Panc1 (cell line): Measurements from ENCODE around the gene TP63.
"Not testable (repeated sequence)": the region's sequence is repeated elsewhere in the genome, so short reads cannot be mapped to it uniquely, and the experiment has no call there.

Experiments
- POLR2AphosphoS5 ChIP-seq: IDR thresholded peaks from 2 replicates; pipeline ENCODE4 v1.6.1; 2012; ENCODE audit warnings: mild to moderate bottlenecking, low read depth, low read length, moderate library complexity
- REST ChIP-seq, 2 experiments: IDR thresholded peaks; 2 replicates each; pipeline ENCODE4 v1.6.1; 2011 to 2012; ENCODE audit warnings: low read depth in 2 of 2, control low read depth in 1 of 2, low read length in 1 of 2, mild to moderate bottlenecking in 1 of 2, moderate library complexity in 1 of 2; ENCODE audit not compliant: insufficient read depth in 1 of 2
- SIN3A ChIP-seq: IDR thresholded peaks from 2 replicates; pipeline ENCODE4 v1.6.1; 2012; ENCODE audit warnings: low read depth, mild to moderate bottlenecking, low read length, moderate library complexity, borderline replicate concordance; ENCODE audit not compliant: insufficient read depth
- TF ChIP-seq, protein P1 (sequence below): fragments of 450-650 bp; IDR thresholded peaks from 2 replicates; pipeline ENCODE4 v1.5.1; 2017; ENCODE audit warnings: mild to moderate bottlenecking

GRCh38 chr3:189750972-189751371 is 119.8 kb downstream of the TP63 start:
- TF ChIP-seq, protein P1, sequence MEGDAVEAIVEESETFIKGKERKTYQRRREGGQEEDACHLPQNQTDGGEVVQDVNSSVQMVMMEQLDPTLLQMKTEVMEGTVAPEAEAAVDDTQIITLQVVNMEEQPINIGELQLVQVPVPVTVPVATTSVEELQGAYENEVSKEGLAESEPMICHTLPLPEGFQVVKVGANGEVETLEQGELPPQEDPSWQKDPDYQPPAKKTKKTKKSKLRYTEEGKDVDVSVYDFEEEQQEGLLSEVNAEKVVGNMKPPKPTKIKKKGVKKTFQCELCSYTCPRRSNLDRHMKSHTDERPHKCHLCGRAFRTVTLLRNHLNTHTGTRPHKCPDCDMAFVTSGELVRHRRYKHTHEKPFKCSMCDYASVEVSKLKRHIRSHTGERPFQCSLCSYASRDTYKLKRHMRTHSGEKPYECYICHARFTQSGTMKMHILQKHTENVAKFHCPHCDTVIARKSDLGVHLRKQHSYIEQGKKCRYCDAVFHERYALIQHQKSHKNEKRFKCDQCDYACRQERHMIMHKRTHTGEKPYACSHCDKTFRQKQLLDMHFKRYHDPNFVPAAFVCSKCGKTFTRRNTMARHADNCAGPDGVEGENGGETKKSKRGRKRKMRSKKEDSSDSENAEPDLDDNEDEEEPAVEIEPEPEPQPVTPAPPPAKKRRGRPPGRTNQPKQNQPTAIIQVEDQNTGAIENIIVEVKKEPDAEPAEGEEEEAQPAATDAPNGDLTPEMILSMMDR, result not testable (repeated sequence)
- TF ChIP-seq POLR2AphosphoS5; SIN3A; REST (IDR thresholded peaks at IDR 0.05; ENCODE audit: insufficient read depth in 1 of 2, low read depth in 2 of 2, low read length in 1 of 2): not testable (repeated sequence)
